Skeletal muscle satellite cell (primary cell): ENCODE results near the gene LY86.
"Not testable (repeated sequence)": the region's sequence is repeated elsewhere in the genome, so short reads cannot be mapped to it uniquely, and the experiment has no call there.

Source experiments
- H3K27me3 ChIP-seq: 2 replicates; pipeline ENCODE4 v1.7.0; 2013; ENCODE audit warnings: low read length; ENCODE audit not compliant: control insufficient read depth, insufficient read depth
- H3K36me3 ChIP-seq: 2 replicates; pipeline ENCODE4 v1.7.0; 2013; ENCODE audit warnings: mild to moderate bottlenecking, control low read depth, low read length; ENCODE audit not compliant: insufficient read depth
- H3K4me1 ChIP-seq: 2 replicates; pipeline ENCODE4 v1.7.0; 2013; ENCODE audit warnings: low read length; ENCODE audit not compliant: control insufficient read depth, insufficient read depth
- H3K4me2 ChIP-seq: 2 replicates; pipeline ENCODE4 v1.7.0; 2013; ENCODE audit warnings: mild to moderate bottlenecking, low read length
- H3K4me3 ChIP-seq: 2 replicates; pipeline ENCODE4 v1.7.0; 2013; ENCODE audit warnings: low read length
- H3K9ac ChIP-seq: 2 replicates; pipeline ENCODE4 v1.7.0; 2013; ENCODE audit warnings: mild to moderate bottlenecking, low read depth, low read length, moderate library complexity
- H3K9me3 ChIP-seq: replicated peaks from 2 replicates; pipeline ENCODE4 v1.7.0; 2013; ENCODE audit warnings: mild to moderate bottlenecking, control low read depth, low read length

LY86 gene

GRCh38 chr6:6603317-6603716 lies 14.8 kb downstream of the LY86 start:
- Histone ChIP-seq H3K4me3 (no peak overlapping the region), H3K27me3 (no peaks in the 10 kb centered on the region), H3K9ac (no peak overlapping the region), H3K4me2 (no peak overlapping the region), H3K4me1 (no peaks in the 10 kb centered on the region), H3K36me3 (no peaks in the 10 kb centered on the region), H3K9me3 (no peaks in the 10 kb centered on the region)

GRCh38 chr6:6604015-6604414 lies 15.5 kb downstream of the LY86 start:
- H3K4me1 ChIP-seq: no peaks in the 10 kb centered on the region
- no peak overlapping the region for H3K9ac ChIP-seq
- H3K27me3 ChIP-seq: no peaks in the 10 kb centered on the region
- no peak overlapping the region for H3K4me3 ChIP-seq
- H3K36me3 ChIP-seq: no peaks in the 10 kb centered on the region
- H3K9me3 ChIP-seq: no peaks in the 10 kb centered on the region
- H3K4me2 ChIP-seq: no peak overlapping the region

- Histone ChIP-seq H3K4me1 (no peaks in the 10 kb centered on the region), H3K27me3 (no peaks in the 10 kb centered on the region), H3K9ac (no peak overlapping the region), H3K4me3 (no peak overlapping the region), H3K36me3 (no peaks in the 10 kb centered on the region), H3K9me3 (no peaks in the 10 kb centered on the region), H3K4me2 (no peak overlapping the region)
These were observed 16.0 kb downstream of the LY86 start for GRCh38 chr6:6604566-6604965.

GRCh38 chr6:6605873-6606272 lies 17.4 kb downstream of the LY86 start:
- Histone ChIP-seq H3K4me3 (no peak overlapping the region), H3K27me3 (no peaks in the 10 kb centered on the region), H3K9ac (no peak overlapping the region), H3K4me2 (no peak overlapping the region), H3K4me1 (no peaks in the 10 kb centered on the region), H3K36me3 (no peaks in the 10 kb centered on the region), H3K9me3 (no peaks in the 10 kb centered on the region)

- not testable (repeated sequence) for H3K9ac ChIP-seq, H3K4me1 ChIP-seq, H3K36me3 ChIP-seq, H3K4me3 ChIP-seq, H3K9me3 ChIP-seq, H3K4me2 ChIP-seq, H3K27me3 ChIP-seq
These were observed 18.0 kb downstream of the LY86 start for GRCh38 chr6:6606391-6607030.

- H3K9me3 ChIP-seq: peaks cover 2% of the 10 kb centered on the region
- H3K9ac ChIP-seq: no peak overlapping the region
- H3K27me3 ChIP-seq: no peaks in the 10 kb centered on the region
- no peak overlapping the region for H3K4me2 ChIP-seq
- no peaks in the 10 kb centered on the region for H3K4me1 ChIP-seq
- H3K36me3 ChIP-seq: no peaks in the 10 kb centered on the region
- no peak overlapping the region for H3K4me3 ChIP-seq
These were observed 20.9 kb downstream of the LY86 start for GRCh38 chr6:6609450-6609849.

- Histone ChIP-seq H3K9ac (no peak overlapping the region), H3K4me2 (no peak overlapping the region), H3K4me1 (no peaks in the 10 kb centered on the region), H3K36me3 (no peaks in the 10 kb centered on the region), H3K9me3 (peaks cover 4% of the 10 kb centered on the region), H3K27me3 (no peaks in the 10 kb centered on the region), H3K4me3 (no peak overlapping the region)
These were observed 21.6 kb downstream of the LY86 start for GRCh38 chr6:6610031-6610591.

- no peaks in the 10 kb centered on the region for H3K4me1 ChIP-seq
- no peak overlapping the region for H3K9ac ChIP-seq
- H3K9me3 ChIP-seq: peaks cover 4% of the 10 kb centered on the region
- no peak overlapping the region for H3K4me2 ChIP-seq
- no peaks in the 10 kb centered on the region for H3K27me3 ChIP-seq
- H3K36me3 ChIP-seq: no peaks in the 10 kb centered on the region
- H3K4me3 ChIP-seq: no peak overlapping the region
These were observed 23.0 kb downstream of the LY86 start for GRCh38 chr6:6611486-6611885.

- peaks cover 4% of the 10 kb centered on the region for H3K9me3 ChIP-seq
- H3K36me3 ChIP-seq: no peaks in the 10 kb centered on the region
These were observed 23.8 kb downstream of the LY86 start for GRCh38 chr6:6612308-6612707.

GRCh38 chr6:6613103-6613718 lies 24.7 kb downstream of the LY86 start:
- not testable (repeated sequence) for H3K4me1 ChIP-seq, H3K27me3 ChIP-seq, H3K36me3 ChIP-seq, H3K9me3 ChIP-seq, H3K9ac ChIP-seq, H3K4me3 ChIP-seq, H3K4me2 ChIP-seq

More at GRCh38 chr6:6612308-6612707, 23.8 kb downstream of the LY86 start:
- H3K4me2 ChIP-seq: no peak overlapping the region
- H3K4me1 ChIP-seq: no peaks in the 10 kb centered on the region
- H3K27me3 ChIP-seq: no peaks in the 10 kb centered on the region
- no peak overlapping the region for H3K9ac ChIP-seq
- no peak overlapping the region for H3K4me3 ChIP-seq

- no peaks in the 10 kb centered on the region for H3K36me3 ChIP-seq
- H3K9ac ChIP-seq: no peak overlapping the region
- H3K4me3 ChIP-seq: no peak overlapping the region
- no peak overlapping the region for H3K4me2 ChIP-seq
- H3K4me1 ChIP-seq: no peaks in the 10 kb centered on the region
- no peaks in the 10 kb centered on the region for H3K27me3 ChIP-seq
- peaks cover 4% of the 10 kb centered on the region for H3K9me3 ChIP-seq
These were observed 25.8 kb downstream of the LY86 start for GRCh38 chr6:6614096-6614982.
